Spleen (tissue), 11 donors: ENCODE results near the gene TTC7B. TPM values are rescaled to one million over a fixed set of nuclear protein-coding genes. Genes with fewer than 3 reads are reported as not detected.
A peak's percentile ranks its signal among the peaks of the same experiment; 100 is the strongest.

Experiments
- DNase-seq: peaks from one replicate; pipeline ENCODE4 v3.0.0-alpha.2; 2020
- H3K27ac ChIP-seq, 8 donors: fragments of 200-600 bp; sonication (generic) in 7 of 8; 1 replicate in 4 of 8; 2 replicates in 4 of 8; pipeline versions ENCODE4 v1.5.0 to v1.8.0; 2016 to 2021; ENCODE audit warnings: inconsistent platforms in 4 of 8, mild to moderate bottlenecking in 4 of 8, moderate library complexity in 1 of 8
- H3K27me3 ChIP-seq, 7 donors: fragments of 200-600 bp; sonication (generic) in 6 of 7; replicated peaks in 1 of 7; 1 replicate in 4 of 7; 2 replicates in 3 of 7; pipeline versions ENCODE4 v1.5.0 to v1.8.0; 2016 to 2021; ENCODE audit warnings: inconsistent platforms in 3 of 7, mild to moderate bottlenecking in 1 of 7
- H3K36me3 ChIP-seq, 6 donors: fragments of 200-600 bp; sonication (generic) in 5 of 6; 1 replicate in 4 of 6; 2 replicates in 2 of 6; pipeline versions ENCODE4 v1.5.0 to v1.8.0; 2016 to 2021; ENCODE audit warnings: inconsistent platforms in 2 of 6
- H3K4me1 ChIP-seq, 6 donors: fragments of 200-600 bp; sonication (generic) in 5 of 6; 1 replicate in 3 of 6; 2 replicates in 3 of 6; pipeline versions ENCODE4 v1.5.0 to v1.8.0; 2016 to 2021; ENCODE audit warnings: inconsistent platforms in 3 of 6
- H3K4me3 ChIP-seq, 8 donors: fragments of 200-600 bp; sonication (generic) in 7 of 8; 1 replicate in 4 of 8; 2 replicates in 4 of 8; pipeline versions ENCODE4 v1.5.0 to v1.8.0; 2016 to 2021; ENCODE audit warnings: inconsistent platforms in 4 of 8, mild to moderate bottlenecking in 4 of 8, moderate library complexity in 2 of 8
- H3K9me3 ChIP-seq, 8 donors: fragments of 200-600 bp; sonication (generic) in 7 of 8; 1 replicate in 4 of 8; 2 replicates in 4 of 8; pipeline versions ENCODE4 v1.5.0 to v1.8.0; 2016 to 2021; ENCODE audit warnings: inconsistent platforms in 4 of 8
- CTCF ChIP-seq, 11 experiments: fragments of 200-600 bp in 7 of 11; fragments of 450-650 bp in 4 of 11; sonication (generic) in 4 of 11; IDR thresholded peaks in 8 of 11; conservative IDR thresholded peaks in 3 of 11; 1 replicate in 7 of 11; 2 replicates in 4 of 11; pipeline versions ENCODE4 v1.4.0 to v1.8.0; 2016 to 2021; ENCODE audit warnings: antibody characterized with exemption in 11 of 11, inconsistent platforms in 4 of 11, mild to moderate bottlenecking in 1 of 11
- POLR2A ChIP-seq, 3 donors: fragments of 450-650 bp; IDR thresholded peaks; one replicate each; pipeline ENCODE4 v1.5.1; 2017; ENCODE audit warnings: antibody characterized with exemption in 3 of 3, mild to moderate bottlenecking in 1 of 3
- POLR2AphosphoS5 ChIP-seq, 3 donors: sonication (generic); formaldehyde crosslinking; IDR thresholded peaks; one replicate each; pipeline ENCODE4 v1.5.1; 2017; ENCODE audit warnings: antibody characterized with exemption in 3 of 3
- WGBS, 5 donors: extraction: QIAGEN DNeasy Blood & Tissue Kit in 3 of 5; methylation state at CpG; one replicate each; pipeline versions ENCODE4 v1.1.5 to v1.1.7; 2013 to 2018; 5-methylcytosine and 5-hydroxymethylcytosine counted together
- intact Hi-C: fragments of 100-400 bp; cut with DNase I; formaldehyde crosslinking; loops from one replicate; pipeline ENCODE4 v1.15.0; 2023; ENCODE audit warnings: low total_unique reads
- polyA plus RNA-seq, 3 donors: library from polyadenylated mRNA; stranded (reverse); fragments of 200-250 nt; gene quantifications; one replicate each; pipeline ENCODE4 v1.2.1, GENCODE V29; 2013
- total RNA-seq, 7 donors: library from RNA; depleted of rRNA in 3 of 7; stranded (reverse); fragments of >200 nt in 3 of 7; fragmentation: NEBNext Ultra II Directional in 4 of 7; extraction: Animal tissue kit (Norgen Biotek cat#: 25700) in 4 of 7; gene quantifications; one replicate each; pipeline versions ENCODE4 v1.1.0 to v1.2.1, GENCODE V29; 2016 to 2021
- donor health status: healthy with polysubstance abuse.
- donor health status: DM: no; HTN: no; CAD: no; lungs with moderate emphysema.
- donor health status: DM: no; HTN: no; CAD: no.
- donor health status: Bipolar disorder and iron deficiency.
- donor health status: healthy.
- donor health status: DM: no; HTN: no; CAD: no.
- donor health status: DM: yes; HTN: yes; CAD: no.

Gene TTC7B
- total and polyA plus RNA-seq, 10 donors = 6.6 to 98.4 (median 62.6) TPM

GRCh38 chr14:90781876-90782275 is 34.4 kb downstream of the TTC7B start:
- no peak overlapping the region for H3K4me3 ChIP-seq
- intact Hi-C loops = no loop called here
- H3K9me3 ChIP-seq = no peaks in the 10 kb centered on the region
- H3K27me3 ChIP-seq = no peaks in the 10 kb centered on the region
- peaks cover 0 to 80% (median 6%) of the 10 kb centered on the region in 6 donors for H3K36me3 ChIP-seq
- 80 to 91% (median 89%) methylated on average over 8 of the region's 8 CpGs for WGBS, 5 donors
- DNase-seq = peak; percentile 16
- TF ChIP-seq POLR2AphosphoS5 (IDR thresholded peaks at IDR 0.05) = no peak
- TF ChIP-seq POLR2A (IDR thresholded peaks at IDR 0.05) = no peak
- TF ChIP-seq CTCF (IDR thresholded peaks at IDR 0.05 in 8 of 11, conservative IDR thresholded peaks at IDR 0.05 in 3 of 11) = no peak
- H3K4me1 ChIP-seq = no peaks in the 10 kb centered on the region
- H3K27ac ChIP-seq = no peak overlapping the region

- Histone ChIP-seq H3K4me3 (no peak overlapping the region), H3K27me3 (no peaks in the 10 kb centered on the region), H3K36me3 (peaks cover 0 to 85% (median 6%) of the 10 kb centered on the region in 6 donors), H3K27ac (no peak overlapping the region), H3K9me3 (no peaks in the 10 kb centered on the region), H3K4me1 (no peaks in the 10 kb centered on the region)
- WGBS, 5 donors = 86 to 94% (median 88%) methylated on average over 4 of the region's 4 CpGs
- no peak for DNase-seq
- TF ChIP-seq POLR2AphosphoS5 (IDR thresholded peaks at IDR 0.05) = no peak
- TF ChIP-seq CTCF (IDR thresholded peaks at IDR 0.05 in 8 of 11, conservative IDR thresholded peaks at IDR 0.05 in 3 of 11) = no peak
- no peak for TF ChIP-seq POLR2A (IDR thresholded peaks at IDR 0.05)
- intact Hi-C loops = no loop called here
These were observed 34.9 kb downstream of the TTC7B start for GRCh38 chr14:90781344-90781761.

GRCh38 chr14:90780519-90780918 is 35.7 kb downstream of the TTC7B start:
- Histone ChIP-seq H3K36me3 (peaks cover 0 to 83% (median 6%) of the 10 kb centered on the region in 6 donors), H3K9me3 (no peaks in the 10 kb centered on the region), H3K27me3 (no peaks in the 10 kb centered on the region), H3K27ac (no peak overlapping the region), H3K4me3 (no peak overlapping the region), H3K4me1 (no peaks in the 10 kb centered on the region)
- 90 to 95% (median 93%) methylated on average over 12 of the region's 12 CpGs for WGBS, 5 donors
- no peak for TF ChIP-seq POLR2AphosphoS5 (IDR thresholded peaks at IDR 0.05)
- no peak for TF ChIP-seq POLR2A (IDR thresholded peaks at IDR 0.05)
- TF ChIP-seq CTCF (IDR thresholded peaks at IDR 0.05 in 8 of 11, conservative IDR thresholded peaks at IDR 0.05 in 3 of 11) = no peak
- DNase-seq = peak; percentile 51
- intact Hi-C loops = no loop called here

GRCh38 chr14:90778571-90779255 is 37.5 kb downstream of the TTC7B start:
- H3K36me3 ChIP-seq = peaks cover 0 to 80% (median 6%) of the 10 kb centered on the region in 6 donors
- intact Hi-C loops = no loop called here
- no peaks in the 10 kb centered on the region for H3K4me1 ChIP-seq
- 85 to 94% (median 91%) methylated on average over 7 to 13 of the region's 13 CpGs for WGBS, 5 donors
- no peak for DNase-seq
- TF ChIP-seq CTCF (IDR thresholded peaks at IDR 0.05 in 8 of 11, conservative IDR thresholded peaks at IDR 0.05 in 3 of 11) = no peak
- no peak for TF ChIP-seq POLR2A (IDR thresholded peaks at IDR 0.05)
- no peak for TF ChIP-seq POLR2AphosphoS5 (IDR thresholded peaks at IDR 0.05)
- H3K27ac ChIP-seq = no peak overlapping the region
- H3K9me3 ChIP-seq = no peaks in the 10 kb centered on the region
- no peak overlapping the region for H3K4me3 ChIP-seq
- no peaks in the 10 kb centered on the region for H3K27me3 ChIP-seq
